ENCODE data around the gene OBSL1. TPM values are rescaled to one million over a fixed set of nuclear protein-coding genes. Genes with fewer than 3 reads are reported as not detected.
A peak's percentile ranks its signal among the peaks of the same experiment; 100 is the strongest.

OBSL1 gene
- total and polyA plus RNA-seq, 2 donors (not counting 1 experiment from before 2014, with no cell fraction given), result not detected

DNA sequence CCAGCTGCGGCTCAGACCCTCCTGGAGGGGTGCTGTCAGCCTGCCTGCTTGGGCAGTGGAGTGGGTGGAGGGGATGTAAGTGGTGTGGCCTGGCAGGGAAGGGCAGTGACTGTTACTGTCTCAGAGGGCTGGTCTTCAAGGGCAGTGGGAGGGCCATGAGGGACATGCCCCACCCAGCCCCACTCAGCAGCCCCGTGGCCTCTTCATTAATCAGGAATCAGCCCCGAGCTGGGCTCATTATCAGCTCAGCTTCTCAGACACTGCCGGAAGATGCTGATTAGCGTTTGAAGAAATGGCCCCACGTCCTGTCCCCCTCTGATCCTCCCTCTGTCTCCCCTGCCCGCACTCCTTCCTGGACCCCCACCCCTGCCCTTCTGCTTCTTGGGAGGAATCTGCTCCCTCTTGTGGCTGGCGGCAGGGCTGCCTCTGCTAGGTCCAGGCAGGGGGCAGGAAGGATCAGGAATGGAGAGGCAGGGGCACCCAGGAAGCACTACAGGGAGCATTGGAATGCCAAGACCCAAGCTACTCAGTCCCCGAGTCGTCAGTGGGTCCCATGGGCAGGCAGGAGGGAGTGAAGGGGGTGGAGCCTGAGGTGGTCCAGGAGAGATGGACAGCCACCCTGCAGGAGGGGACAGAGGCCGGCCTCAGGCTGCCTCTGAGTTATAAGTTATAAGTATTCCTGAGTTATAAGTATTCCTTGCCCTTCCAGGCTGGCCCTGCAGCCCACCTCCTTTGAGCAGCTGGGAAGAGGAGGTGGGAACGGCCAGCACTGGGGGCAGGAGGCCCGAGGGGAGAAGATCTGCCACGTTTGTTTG lies 50.1 kb downstream of the OBSL1 start:
- 11% methylated on average over 13 of the region's 14 CpGs for WGBS (ENCODE audit: insufficient coverage)
- H3K4me3 ChIP-seq (ENCODE audit: control extremely low read depth in 1 of 5, extremely low read depth in 1 of 5, insufficient read depth in 1 of 5, low read depth in 2 of 5, low read length in 4 of 5), result no peak overlapping the region
- DNase-seq (no peak), ATAC-seq (ENCODE audit: low read depth) (no peak)
- H3K79me2 ChIP-seq (ENCODE audit: control insufficient read depth, insufficient read depth, low read length), result no peaks in the 10 kb centered on the region
- Mint-ChIP-seq H3K4me3 (no peak overlapping the region), H3K27ac (no peak overlapping the region), H3K4me1 (peaks cover 14% of the 10 kb centered on the region), H3K27me3 (peaks cover 75% of the 10 kb centered on the region), H3K9me3 (ENCODE audit: insufficient read depth) (no peaks in the 10 kb centered on the region)
- H2AFZ ChIP-seq (ENCODE audit: insufficient read depth, low read depth, low read length, poor library complexity, severe bottlenecking), result no peak overlapping the region
- no peaks in the 10 kb centered on the region for H3K36me3 ChIP-seq (replicated peaks in 1 of 2; ENCODE audit: control extremely low read depth in 1 of 2, control insufficient read depth in 1 of 2, extremely low read depth in 1 of 2, insufficient read depth in 2 of 2, low read length in 1 of 2)
- ChIA-PET CTCF (interaction anchor here (1.6 to 1.7 kb wide), 3 partner anchors 9 to 23 kb away, joined by 4 to 8 read pairs (median 5); partner anchors contain the start of gene GMPPA), POLR2A (no interaction called here)
- H3K4me2 ChIP-seq (replicated peaks; ENCODE audit: low read depth, low read length, poor library complexity, severe bottlenecking), result no peak overlapping the region
- H3K9me3 ChIP-seq (ENCODE audit: control extremely low read depth in 1 of 3, control insufficient read depth in 2 of 3, insufficient read depth in 1 of 3, low read length in 2 of 3), result peaks cover 0 to 8% (median 0%) of the 10 kb centered on the region in 3 donors
- TF ChIP-seq, protein P1, sequence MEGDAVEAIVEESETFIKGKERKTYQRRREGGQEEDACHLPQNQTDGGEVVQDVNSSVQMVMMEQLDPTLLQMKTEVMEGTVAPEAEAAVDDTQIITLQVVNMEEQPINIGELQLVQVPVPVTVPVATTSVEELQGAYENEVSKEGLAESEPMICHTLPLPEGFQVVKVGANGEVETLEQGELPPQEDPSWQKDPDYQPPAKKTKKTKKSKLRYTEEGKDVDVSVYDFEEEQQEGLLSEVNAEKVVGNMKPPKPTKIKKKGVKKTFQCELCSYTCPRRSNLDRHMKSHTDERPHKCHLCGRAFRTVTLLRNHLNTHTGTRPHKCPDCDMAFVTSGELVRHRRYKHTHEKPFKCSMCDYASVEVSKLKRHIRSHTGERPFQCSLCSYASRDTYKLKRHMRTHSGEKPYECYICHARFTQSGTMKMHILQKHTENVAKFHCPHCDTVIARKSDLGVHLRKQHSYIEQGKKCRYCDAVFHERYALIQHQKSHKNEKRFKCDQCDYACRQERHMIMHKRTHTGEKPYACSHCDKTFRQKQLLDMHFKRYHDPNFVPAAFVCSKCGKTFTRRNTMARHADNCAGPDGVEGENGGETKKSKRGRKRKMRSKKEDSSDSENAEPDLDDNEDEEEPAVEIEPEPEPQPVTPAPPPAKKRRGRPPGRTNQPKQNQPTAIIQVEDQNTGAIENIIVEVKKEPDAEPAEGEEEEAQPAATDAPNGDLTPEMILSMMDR (IDR thresholded peaks at IDR 0.05), result peak; percentile 24
- TF ChIP-seq EZH2 (IDR thresholded peaks at IDR 0.05; ENCODE audit: borderline replicate concordance, insufficient read depth, low read depth, low read length, poor library complexity, severe bottlenecking), result no peak
- peaks cover 10 to 17% of the 10 kb centered on the region in 2 donors for H3K4me1 ChIP-seq (ENCODE audit: control insufficient read depth in 2 of 2, insufficient read depth in 2 of 2, low read length in 2 of 2)
- peaks cover 1 to 78% (median 36%) of the 10 kb centered on the region in 4 experiments for H3K27me3 ChIP-seq (replicated peaks in 1 of 4; ENCODE audit: control extremely low read depth in 1 of 4, control insufficient read depth in 3 of 4, insufficient read depth in 4 of 4, low read length in 3 of 4)
- H4K20me1 ChIP-seq (ENCODE audit: control insufficient read depth, insufficient read depth, low read length, poor library complexity, severe bottlenecking), result no peaks in the 10 kb centered on the region
- no peak overlapping the region for H3K9ac ChIP-seq (ENCODE audit: low read length)
- no peak overlapping the region for H3K27ac ChIP-seq (ENCODE audit: low read length in 2 of 2)
- intact Hi-C loops (cut with micrococcal nuclease), result no loop called here

DNA sequence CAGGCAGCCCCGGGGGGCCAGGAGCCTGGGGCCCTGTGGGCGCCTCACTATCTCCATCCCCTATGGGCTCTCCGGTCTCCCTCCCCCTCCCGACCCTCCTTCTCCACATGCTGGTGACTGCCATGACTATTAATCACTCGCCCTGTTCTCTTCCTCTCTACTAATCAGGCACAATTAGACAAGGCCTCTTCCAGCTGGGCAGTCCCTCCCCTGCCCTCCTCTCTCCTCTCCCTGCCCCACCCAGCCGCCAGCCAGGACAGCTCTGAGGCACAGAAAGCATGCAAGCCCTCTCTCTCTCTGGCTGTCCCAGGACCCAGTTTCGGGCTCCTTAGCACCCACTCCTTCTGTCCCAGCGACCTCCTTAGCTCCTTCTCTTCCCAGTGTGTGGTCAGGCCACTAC lies 51.3 kb downstream of the OBSL1 start:
- Histone ChIP-seq H3K4me3 (ENCODE audit: control extremely low read depth in 1 of 5, extremely low read depth in 1 of 5, insufficient read depth in 1 of 5, low read depth in 2 of 5, low read length in 4 of 5) (no peak overlapping the region), H3K9me3 (ENCODE audit: control extremely low read depth in 1 of 3, control insufficient read depth in 2 of 3, insufficient read depth in 1 of 3, low read length in 2 of 3) (peaks cover 0 to 8% (median 0%) of the 10 kb centered on the region in 3 donors), H3K4me1 (ENCODE audit: control insufficient read depth in 2 of 2, insufficient read depth in 2 of 2, low read length in 2 of 2) (peaks cover 10 to 17% of the 10 kb centered on the region in 2 donors), H3K27me3 (replicated peaks in 1 of 4; ENCODE audit: control extremely low read depth in 1 of 4, control insufficient read depth in 3 of 4, insufficient read depth in 4 of 4, low read length in 3 of 4) (peaks cover 1 to 83% (median 33%) of the 10 kb centered on the region in 4 experiments), H3K27ac (ENCODE audit: low read length in 2 of 2) (no peak overlapping the region), H3K4me2 (replicated peaks; ENCODE audit: low read depth, low read length, poor library complexity, severe bottlenecking) (no peak overlapping the region), H2AFZ (ENCODE audit: insufficient read depth, low read depth, low read length, poor library complexity, severe bottlenecking) (no peak overlapping the region), H4K20me1 (ENCODE audit: control insufficient read depth, insufficient read depth, low read length, poor library complexity, severe bottlenecking) (no peaks in the 10 kb centered on the region), H3K79me2 (ENCODE audit: control insufficient read depth, insufficient read depth, low read length) (no peaks in the 10 kb centered on the region), H3K9ac (ENCODE audit: low read length) (no peak overlapping the region), H3K36me3 (replicated peaks in 1 of 2; ENCODE audit: control extremely low read depth in 1 of 2, control insufficient read depth in 1 of 2, extremely low read depth in 1 of 2, insufficient read depth in 2 of 2, low read length in 1 of 2) (no peaks in the 10 kb centered on the region)
- TF ChIP-seq, protein P1 (IDR thresholded peaks at IDR 0.05), result no peak
- no peak for TF ChIP-seq EZH2 (IDR thresholded peaks at IDR 0.05; ENCODE audit: borderline replicate concordance, insufficient read depth, low read depth, low read length, poor library complexity, severe bottlenecking)
- Mint-ChIP-seq H3K27me3 (peaks cover 73% of the 10 kb centered on the region), H3K9me3 (ENCODE audit: insufficient read depth) (no peaks in the 10 kb centered on the region), H3K4me1 (peaks cover 14% of the 10 kb centered on the region), H3K4me3 (no peak overlapping the region), H3K27ac (no peak overlapping the region)
- POLR2A ChIA-PET, result interaction anchor here (1.1 kb wide), 1 partner anchor 11 kb away, joined by 3 read pairs; no protein-coding TSS in a partner anchor
- 71% methylated on average over 8 of the region's 8 CpGs for WGBS (ENCODE audit: insufficient coverage)
- CTCF ChIA-PET, result interaction anchor here (1.1 to 1.7 kb wide), 6 partner anchors 9 to 22 kb away, joined by 4 to 8 read pairs (median 4); partner anchors contain the start of gene GMPPA
- no peak for DNase-seq
- ATAC-seq (ENCODE audit: low read depth), result no peak
- intact Hi-C loops (cut with micrococcal nuclease), result no loop called here
